ENCODE measurements around the gene SNN.

Gene SNN

GRCh38 chr16:11621920-11622651 lies 46.2 kb upstream of the SNN start:
- H3K4me3 ChIP-seq (replicated peaks; ENCODE audit: insufficient read depth, low read length): no peak overlapping the region
- no peak for DNase-seq (ENCODE audit: low read depth in 1 of 2, low spot score in 1 of 2)
- no peak for TF ChIP-seq SPI1 (IDR thresholded peaks at IDR 0.05; ENCODE audit: borderline replicate concordance, low read depth)
- no peak for TF ChIP-seq GABPA (IDR thresholded peaks at IDR 0.05; ENCODE audit: low read depth)
- TF ChIP-seq, protein P1, sequence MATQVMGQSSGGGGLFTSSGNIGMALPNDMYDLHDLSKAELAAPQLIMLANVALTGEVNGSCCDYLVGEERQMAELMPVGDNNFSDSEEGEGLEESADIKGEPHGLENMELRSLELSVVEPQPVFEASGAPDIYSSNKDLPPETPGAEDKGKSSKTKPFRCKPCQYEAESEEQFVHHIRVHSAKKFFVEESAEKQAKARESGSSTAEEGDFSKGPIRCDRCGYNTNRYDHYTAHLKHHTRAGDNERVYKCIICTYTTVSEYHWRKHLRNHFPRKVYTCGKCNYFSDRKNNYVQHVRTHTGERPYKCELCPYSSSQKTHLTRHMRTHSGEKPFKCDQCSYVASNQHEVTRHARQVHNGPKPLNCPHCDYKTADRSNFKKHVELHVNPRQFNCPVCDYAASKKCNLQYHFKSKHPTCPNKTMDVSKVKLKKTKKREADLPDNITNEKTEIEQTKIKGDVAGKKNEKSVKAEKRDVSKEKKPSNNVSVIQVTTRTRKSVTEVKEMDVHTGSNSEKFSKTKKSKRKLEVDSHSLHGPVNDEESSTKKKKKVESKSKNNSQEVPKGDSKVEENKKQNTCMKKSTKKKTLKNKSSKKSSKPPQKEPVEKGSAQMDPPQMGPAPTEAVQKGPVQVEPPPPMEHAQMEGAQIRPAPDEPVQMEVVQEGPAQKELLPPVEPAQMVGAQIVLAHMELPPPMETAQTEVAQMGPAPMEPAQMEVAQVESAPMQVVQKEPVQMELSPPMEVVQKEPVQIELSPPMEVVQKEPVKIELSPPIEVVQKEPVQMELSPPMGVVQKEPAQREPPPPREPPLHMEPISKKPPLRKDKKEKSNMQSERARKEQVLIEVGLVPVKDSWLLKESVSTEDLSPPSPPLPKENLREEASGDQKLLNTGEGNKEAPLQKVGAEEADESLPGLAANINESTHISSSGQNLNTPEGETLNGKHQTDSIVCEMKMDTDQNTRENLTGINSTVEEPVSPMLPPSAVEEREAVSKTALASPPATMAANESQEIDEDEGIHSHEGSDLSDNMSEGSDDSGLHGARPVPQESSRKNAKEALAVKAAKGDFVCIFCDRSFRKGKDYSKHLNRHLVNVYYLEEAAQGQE (IDR thresholded peaks at IDR 0.05; ENCODE audit: insufficient replicate concordance, low read depth): no peak
- TF ChIP-seq, protein P2, sequence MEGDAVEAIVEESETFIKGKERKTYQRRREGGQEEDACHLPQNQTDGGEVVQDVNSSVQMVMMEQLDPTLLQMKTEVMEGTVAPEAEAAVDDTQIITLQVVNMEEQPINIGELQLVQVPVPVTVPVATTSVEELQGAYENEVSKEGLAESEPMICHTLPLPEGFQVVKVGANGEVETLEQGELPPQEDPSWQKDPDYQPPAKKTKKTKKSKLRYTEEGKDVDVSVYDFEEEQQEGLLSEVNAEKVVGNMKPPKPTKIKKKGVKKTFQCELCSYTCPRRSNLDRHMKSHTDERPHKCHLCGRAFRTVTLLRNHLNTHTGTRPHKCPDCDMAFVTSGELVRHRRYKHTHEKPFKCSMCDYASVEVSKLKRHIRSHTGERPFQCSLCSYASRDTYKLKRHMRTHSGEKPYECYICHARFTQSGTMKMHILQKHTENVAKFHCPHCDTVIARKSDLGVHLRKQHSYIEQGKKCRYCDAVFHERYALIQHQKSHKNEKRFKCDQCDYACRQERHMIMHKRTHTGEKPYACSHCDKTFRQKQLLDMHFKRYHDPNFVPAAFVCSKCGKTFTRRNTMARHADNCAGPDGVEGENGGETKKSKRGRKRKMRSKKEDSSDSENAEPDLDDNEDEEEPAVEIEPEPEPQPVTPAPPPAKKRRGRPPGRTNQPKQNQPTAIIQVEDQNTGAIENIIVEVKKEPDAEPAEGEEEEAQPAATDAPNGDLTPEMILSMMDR (IDR thresholded peaks at IDR 0.05; ENCODE audit: insufficient read depth, low read length): no peak
- TF ChIP-seq POLR2AphosphoS5 (IDR thresholded peaks at IDR 0.05; ENCODE audit: low read depth): no peak
- no peak overlapping the region for H3K27ac ChIP-seq (replicated peaks)
- no peaks in the 10 kb centered on the region for H3K27me3 ChIP-seq (ENCODE audit: insufficient read depth, poor library complexity, severe bottlenecking)

DNA sequence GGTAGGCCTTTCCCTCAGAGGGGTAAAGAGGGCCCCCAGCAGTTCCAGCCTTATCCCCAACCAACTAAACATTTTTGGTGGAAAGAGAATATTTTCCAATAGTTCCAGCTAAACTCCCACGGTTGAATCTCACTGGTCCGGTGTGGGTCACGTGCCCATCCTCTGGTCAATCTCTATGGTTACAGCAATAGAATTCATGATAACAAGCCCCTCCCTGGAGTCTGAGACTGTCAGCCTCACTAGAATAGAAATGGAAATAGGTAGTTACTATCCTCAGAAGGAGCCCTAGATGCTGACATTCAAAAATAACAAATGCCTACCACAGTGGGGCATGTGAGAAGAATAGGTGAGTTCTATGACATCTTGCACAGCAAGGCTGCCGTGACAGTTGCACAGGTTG lies 44.0 kb upstream of the SNN start:
- DNase-seq (ENCODE audit: low read depth in 1 of 2, low spot score in 1 of 2): no peak
- TF ChIP-seq SPI1 (IDR thresholded peaks at IDR 0.05; ENCODE audit: borderline replicate concordance, low read depth) (no peak), POLR2AphosphoS5 (IDR thresholded peaks at IDR 0.05; ENCODE audit: low read depth) (no peak), GABPA (IDR thresholded peaks at IDR 0.05; ENCODE audit: low read depth) (no peak)
- TF ChIP-seq, protein P1 (IDR thresholded peaks at IDR 0.05; ENCODE audit: insufficient replicate concordance, low read depth): no peak
- TF ChIP-seq, protein P2 (IDR thresholded peaks at IDR 0.05; ENCODE audit: insufficient read depth, low read length): no peak

GRCh38 chr16:11624636-11625607 lies 43.3 kb upstream of the SNN start:
- no peaks in the 10 kb centered on the region for H3K27me3 ChIP-seq (ENCODE audit: insufficient read depth, poor library complexity, severe bottlenecking)
- H3K4me3 ChIP-seq (replicated peaks; ENCODE audit: insufficient read depth, low read length): no peak overlapping the region
- DNase-seq (ENCODE audit: low read depth in 1 of 2, low spot score in 1 of 2): peak in 1 of 2 experiments; percentile 37
- peak; percentile 41; the same call in 1 of the 2 replicates for TF ChIP-seq SPI1 (IDR thresholded peaks at IDR 0.05; ENCODE audit: borderline replicate concordance, low read depth)
- TF ChIP-seq, protein P1 (IDR thresholded peaks at IDR 0.05; ENCODE audit: insufficient replicate concordance, low read depth): no peak
- peak overlapping the region; percentile 26 for H3K27ac ChIP-seq (replicated peaks)

More for the DNA sequence above, 44.0 kb upstream of the SNN start:
- H3K4me3 ChIP-seq (replicated peaks; ENCODE audit: insufficient read depth, low read length): no peak overlapping the region
- no peaks in the 10 kb centered on the region for H3K27me3 ChIP-seq (ENCODE audit: insufficient read depth, poor library complexity, severe bottlenecking)
- H3K27ac ChIP-seq (replicated peaks): no peak overlapping the region
